ENCODE data around the gene FOXF1. TPM values are rescaled to one million over a fixed set of nuclear protein-coding genes. Genes with fewer than 3 reads are reported as not detected.

FOXF1 gene
- total and polyA plus RNA-seq, 12 donors, result 0.07 to 0.64 (median 0.27) TPM; not detected in 3

DNA sequence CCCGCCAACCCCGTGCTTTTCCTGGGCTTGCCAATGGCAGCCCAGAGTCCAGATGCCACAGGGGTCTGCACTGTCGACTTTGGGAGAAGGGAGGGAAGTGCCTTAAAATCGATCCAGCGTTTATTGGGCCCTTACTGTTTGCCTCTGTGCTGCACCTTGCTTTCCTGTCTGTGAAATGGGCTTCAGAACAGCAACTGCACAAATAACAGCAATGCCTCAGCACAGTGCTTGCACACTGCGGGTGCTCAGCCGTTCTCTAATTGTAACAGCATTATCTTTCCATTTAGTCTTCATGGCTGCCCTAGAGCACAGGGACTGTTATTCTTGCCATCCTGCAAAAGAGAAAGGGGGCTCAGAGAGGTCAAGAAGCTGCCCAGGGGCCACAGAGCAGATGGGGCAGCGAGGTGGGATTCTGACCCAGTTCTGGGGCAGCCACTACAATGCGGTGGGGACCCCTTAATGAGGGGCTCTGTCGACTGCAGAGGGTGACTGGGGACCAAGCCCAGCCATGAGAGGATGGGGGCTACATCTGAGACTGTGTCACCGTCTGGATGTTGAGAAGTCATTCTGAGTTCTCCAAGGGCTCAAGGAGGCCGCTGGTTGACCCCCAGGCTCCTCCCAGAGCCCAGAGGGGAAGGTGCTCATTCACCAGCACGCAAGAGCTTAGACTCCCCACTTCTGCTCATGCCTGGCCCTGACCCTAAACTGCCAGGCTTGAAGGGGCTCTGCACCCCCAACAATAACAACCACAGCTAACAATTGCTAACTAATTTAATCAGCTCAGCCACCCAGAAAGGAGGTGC lies 9.4 kb upstream of the FOXF1 start:
- Histone ChIP-seq H3K27ac (no peak overlapping the region), H3K4me1 (replicated peaks in 1 of 2) (no peaks in the 10 kb centered on the region), H3K36me3 (replicated peaks in 1 of 2) (no peaks in the 10 kb centered on the region), H3K27me3 (peaks cover 93% of the 10 kb centered on the region), H3K4me3 (no peak overlapping the region), H3K9me3 (replicated peaks in 1 of 3) (no peaks in the 10 kb centered on the region)
- 4 to 19% (median 8%) methylated on average over 10 to 13 of the region's 13 CpGs for WGBS, 4 donors
- intact Hi-C loops (cut with DNase I), result no loop called here
- no peak for DNase-seq
- TF ChIP-seq POLR2A (IDR thresholded peaks at IDR 0.05), result no peak
- TF ChIP-seq, protein P1, sequence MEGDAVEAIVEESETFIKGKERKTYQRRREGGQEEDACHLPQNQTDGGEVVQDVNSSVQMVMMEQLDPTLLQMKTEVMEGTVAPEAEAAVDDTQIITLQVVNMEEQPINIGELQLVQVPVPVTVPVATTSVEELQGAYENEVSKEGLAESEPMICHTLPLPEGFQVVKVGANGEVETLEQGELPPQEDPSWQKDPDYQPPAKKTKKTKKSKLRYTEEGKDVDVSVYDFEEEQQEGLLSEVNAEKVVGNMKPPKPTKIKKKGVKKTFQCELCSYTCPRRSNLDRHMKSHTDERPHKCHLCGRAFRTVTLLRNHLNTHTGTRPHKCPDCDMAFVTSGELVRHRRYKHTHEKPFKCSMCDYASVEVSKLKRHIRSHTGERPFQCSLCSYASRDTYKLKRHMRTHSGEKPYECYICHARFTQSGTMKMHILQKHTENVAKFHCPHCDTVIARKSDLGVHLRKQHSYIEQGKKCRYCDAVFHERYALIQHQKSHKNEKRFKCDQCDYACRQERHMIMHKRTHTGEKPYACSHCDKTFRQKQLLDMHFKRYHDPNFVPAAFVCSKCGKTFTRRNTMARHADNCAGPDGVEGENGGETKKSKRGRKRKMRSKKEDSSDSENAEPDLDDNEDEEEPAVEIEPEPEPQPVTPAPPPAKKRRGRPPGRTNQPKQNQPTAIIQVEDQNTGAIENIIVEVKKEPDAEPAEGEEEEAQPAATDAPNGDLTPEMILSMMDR (IDR thresholded peaks at IDR 0.05), result no peak

DNA sequence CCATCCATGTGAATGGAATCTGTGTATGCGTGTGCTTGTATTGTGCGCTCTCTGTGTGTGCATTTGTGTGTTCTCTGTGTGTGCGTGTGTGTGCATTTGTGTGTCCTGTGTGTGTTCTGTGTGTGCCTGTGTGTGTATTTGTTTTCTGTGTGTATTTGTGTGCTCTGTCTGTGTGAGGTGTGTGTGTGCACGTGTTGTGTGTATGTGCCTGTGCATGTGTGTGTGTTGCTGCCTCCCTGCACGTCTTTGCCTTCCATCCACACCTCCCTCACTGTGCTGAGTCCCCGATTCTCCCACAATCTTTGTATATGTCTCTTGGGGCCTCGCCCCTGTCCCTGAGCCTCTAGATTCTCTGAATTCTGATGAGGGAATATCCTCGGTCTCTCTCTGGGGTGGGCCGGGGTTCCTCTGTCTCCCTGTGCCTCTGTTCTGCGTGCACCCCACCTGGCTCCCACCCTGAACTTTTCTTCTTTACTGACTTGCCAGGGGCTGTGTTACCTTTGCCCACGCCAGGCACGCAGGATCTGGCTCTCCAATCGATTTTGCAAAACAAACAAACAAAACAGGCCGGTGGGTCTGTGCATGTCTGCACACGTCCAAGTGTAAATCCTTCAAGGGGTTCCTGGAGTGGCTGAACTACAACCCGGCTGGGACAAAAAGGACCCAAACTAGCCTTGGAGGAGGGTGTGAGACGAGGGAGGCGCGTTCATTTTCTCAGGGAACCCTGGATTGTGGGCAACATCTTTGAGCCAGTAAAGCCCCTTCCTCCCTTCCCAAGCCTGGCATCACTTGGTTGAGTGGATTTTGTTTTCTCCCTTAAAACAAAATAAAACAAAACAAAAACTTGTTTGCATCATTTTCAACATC lies 8.1 kb upstream of the FOXF1 start:
- Histone ChIP-seq H3K27me3 (peaks cover 98% of the 10 kb centered on the region), H3K9me3 (replicated peaks in 1 of 3) (no peaks in the 10 kb centered on the region), H3K36me3 (replicated peaks in 1 of 2) (no peaks in the 10 kb centered on the region), H3K4me3 (no peak overlapping the region), H3K27ac (no peak overlapping the region), H3K4me1 (replicated peaks in 1 of 2) (no peaks in the 10 kb centered on the region)
- intact Hi-C loops (cut with DNase I), result no loop called here
- WGBS, 4 donors, result 12 to 22% (median 13%) methylated on average over 19 of the region's 19 CpGs
- TF ChIP-seq, protein P1 (IDR thresholded peaks at IDR 0.05), result no peak
- TF ChIP-seq POLR2A (IDR thresholded peaks at IDR 0.05), result no peak
- no peak for DNase-seq

DNA sequence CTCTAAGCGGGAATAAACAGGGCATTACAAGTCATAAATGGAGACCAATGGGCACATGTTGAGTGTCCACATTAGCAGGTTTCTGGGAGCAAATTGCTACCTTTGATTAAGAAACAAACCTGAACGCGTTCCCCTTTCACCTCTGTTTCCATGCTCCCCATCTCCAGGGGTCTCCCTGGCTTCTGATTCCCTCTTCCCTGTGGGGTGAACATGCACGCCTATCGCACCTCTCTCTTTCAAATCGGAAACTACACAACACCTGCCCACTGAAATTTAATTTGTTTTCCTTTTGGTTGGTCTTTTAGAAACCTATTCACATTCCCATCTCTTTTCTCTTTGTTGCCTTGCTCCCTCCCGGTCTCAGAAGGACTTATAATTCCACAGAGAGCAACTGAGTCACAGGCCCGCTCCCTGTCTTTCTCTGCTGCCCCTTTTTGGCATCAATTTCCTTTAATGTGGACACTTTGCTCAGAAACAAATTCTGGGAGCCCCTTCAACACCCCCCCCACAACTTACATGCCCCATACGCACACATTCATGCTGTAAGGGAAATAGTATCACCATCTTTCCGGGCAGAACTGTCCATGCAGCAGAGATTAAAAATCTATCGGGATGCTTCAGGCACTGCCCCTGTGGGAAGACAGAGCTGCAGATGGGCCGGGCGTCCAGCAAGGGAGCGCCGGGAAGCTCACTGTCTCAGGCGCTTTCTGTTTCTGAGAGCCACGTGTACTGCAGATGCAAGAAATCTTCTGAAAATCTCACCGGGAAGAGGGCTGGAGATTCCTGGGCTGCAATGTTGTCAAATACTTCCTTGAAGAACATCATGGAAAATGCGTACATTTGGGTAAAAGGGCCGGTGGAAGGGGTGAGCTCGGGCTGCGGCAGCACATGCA lies 7.2 kb upstream of the FOXF1 start:
- peaks cover 98% of the 10 kb centered on the region for H3K27me3 ChIP-seq
- peaks cover 0 to under 1% of the 10 kb centered on the region in 2 donors for H3K4me1 ChIP-seq (replicated peaks in 1 of 2)
- no peak overlapping the region for H3K27ac ChIP-seq

More for the DNA sequence above, 7.2 kb upstream of the FOXF1 start:
- H3K9me3 ChIP-seq (replicated peaks in 1 of 3), result no peaks in the 10 kb centered on the region
- no peak for DNase-seq
- 8 to 21% (median 9%) methylated on average over 22 of the region's 22 CpGs for WGBS, 4 donors
- no peaks in the 10 kb centered on the region for H3K36me3 ChIP-seq (replicated peaks in 1 of 2)
- H3K4me3 ChIP-seq, result no peak overlapping the region
- intact Hi-C loops (cut with DNase I), result no loop called here
- TF ChIP-seq, protein P1 (IDR thresholded peaks at IDR 0.05), result no peak
- no peak for TF ChIP-seq POLR2A (IDR thresholded peaks at IDR 0.05)
